ENCODE data around the gene TXNRD2.

TXNRD2 gene

DNA sequence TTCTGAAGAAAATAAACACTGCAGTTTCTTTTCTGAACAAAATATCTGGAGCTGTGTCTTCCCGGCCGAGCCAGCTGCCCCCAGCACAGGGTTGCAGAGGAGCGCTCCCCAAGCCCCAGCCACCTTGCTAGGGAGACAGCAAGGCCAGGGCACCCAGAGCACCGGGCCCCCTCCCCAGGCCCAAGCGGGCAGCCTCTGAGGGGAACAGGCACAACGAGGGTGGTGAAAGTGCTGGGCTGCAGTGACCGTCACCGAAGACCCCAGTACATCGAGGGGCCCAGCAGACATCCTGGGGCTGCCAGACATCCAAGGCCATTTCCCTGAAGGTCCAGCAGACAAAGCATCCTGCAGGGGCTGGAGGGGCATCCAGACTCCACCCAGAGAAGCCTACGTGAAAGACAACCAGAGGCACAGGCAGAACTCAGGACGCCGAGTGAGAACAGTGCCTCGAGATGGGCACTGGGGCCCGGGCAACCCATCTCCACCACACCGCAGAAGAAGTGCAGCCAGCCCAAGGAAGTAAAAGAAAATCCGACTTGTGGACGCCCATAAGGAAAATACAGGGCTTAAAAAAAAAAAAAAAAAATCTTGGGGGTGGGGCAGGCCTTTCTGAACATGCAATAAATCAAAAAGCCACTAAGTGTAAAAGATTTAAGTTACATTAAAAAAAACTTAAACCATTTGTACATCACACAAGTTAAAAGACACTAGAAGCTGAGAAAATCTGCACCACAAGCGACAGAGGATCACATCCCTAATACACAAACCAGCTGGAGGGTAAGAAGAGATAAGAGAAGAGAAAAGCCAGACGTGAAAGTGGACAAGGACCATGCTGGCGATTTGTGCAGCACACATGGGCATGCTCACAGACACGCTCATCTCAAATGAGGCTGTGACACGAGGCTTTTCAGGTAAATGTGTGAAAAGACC is 36.0 kb downstream of the TXNRD2 start:
- TF ChIP-seq JUND (IDR thresholded peaks at IDR 0.05; ENCODE audit: low read depth), result no peak
- DNase-seq (ENCODE audit: low read depth in 1 of 2, low spot score in 1 of 2), result no peak
- in situ Hi-C loops (cut with HindIII; ENCODE audit: low pct_unique_long_range_greater_than_20kb, low sequenced_read_pairs), result no loop called here

- TF ChIP-seq JUND (IDR thresholded peaks at IDR 0.05; ENCODE audit: low read depth), result no peak
- DNase-seq (ENCODE audit: low read depth in 1 of 2, low spot score in 1 of 2), result no peak
- in situ Hi-C loops (cut with HindIII; ENCODE audit: low pct_unique_long_range_greater_than_20kb, low sequenced_read_pairs), result no loop called here
These were observed 36.7 kb downstream of the TXNRD2 start for GRCh38 chr22:19904935-19905334.

- no peak for DNase-seq (ENCODE audit: low read depth in 1 of 2, low spot score in 1 of 2)
- in situ Hi-C loops (cut with HindIII; ENCODE audit: low pct_unique_long_range_greater_than_20kb, low sequenced_read_pairs), result no loop called here
- no peak for TF ChIP-seq JUND (IDR thresholded peaks at IDR 0.05; ENCODE audit: low read depth)
These were observed 37.3 kb downstream of the TXNRD2 start for GRCh38 chr22:19904174-19904856.

DNA sequence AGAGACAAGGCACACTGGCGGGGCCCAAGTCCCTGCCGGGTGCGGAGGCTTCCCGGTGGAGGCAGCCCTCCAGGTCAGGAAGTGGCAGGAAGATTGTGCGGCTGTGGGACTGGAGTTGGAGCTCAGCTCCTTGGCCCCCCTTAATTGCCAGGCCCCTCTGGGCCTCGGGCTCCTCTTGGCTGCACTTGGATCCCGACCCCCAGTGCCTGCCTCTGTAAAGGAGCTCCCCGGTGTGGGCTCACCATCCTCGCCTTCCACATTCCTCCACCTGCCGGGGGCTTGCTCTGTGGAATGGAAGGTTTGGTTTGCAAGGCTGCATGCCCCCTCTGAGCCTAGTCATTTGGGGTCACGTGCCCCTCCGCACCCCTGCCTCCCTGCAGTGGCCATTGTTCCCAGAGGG is 38.1 kb downstream of the TXNRD2 start:
- no peak for DNase-seq (ENCODE audit: low read depth in 1 of 2, low spot score in 1 of 2)
- in situ Hi-C loops (cut with HindIII; ENCODE audit: low pct_unique_long_range_greater_than_20kb, low sequenced_read_pairs), result no loop called here
- TF ChIP-seq JUND (IDR thresholded peaks at IDR 0.05; ENCODE audit: low read depth), result no peak

DNA sequence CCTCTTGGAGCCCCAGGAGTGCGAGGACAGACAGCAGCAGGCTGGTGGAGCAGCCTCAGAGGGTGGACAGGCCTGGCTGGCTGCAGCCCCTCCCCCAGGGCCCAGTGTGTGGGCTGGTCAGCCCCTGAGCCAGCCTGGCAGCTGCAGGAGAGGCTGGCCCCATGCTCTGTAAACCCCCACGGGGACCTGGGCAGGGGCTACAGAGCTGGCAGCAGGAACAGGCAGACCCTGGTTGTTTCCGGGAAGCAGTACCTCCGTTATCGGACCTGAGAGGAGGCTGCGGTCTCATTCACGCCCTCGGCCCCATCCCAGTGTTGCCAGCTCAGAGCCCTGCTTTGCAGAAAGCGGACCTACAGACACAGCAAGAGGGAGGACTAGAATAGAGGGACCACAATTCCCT is 38.6 kb downstream of the TXNRD2 start:
- no peak for TF ChIP-seq JUND (IDR thresholded peaks at IDR 0.05; ENCODE audit: low read depth)
- DNase-seq (ENCODE audit: low read depth in 1 of 2, low spot score in 1 of 2), result no peak
- in situ Hi-C loops (cut with HindIII; ENCODE audit: low pct_unique_long_range_greater_than_20kb, low sequenced_read_pairs), result no loop called here

- TF ChIP-seq JUND (IDR thresholded peaks at IDR 0.05; ENCODE audit: low read depth), result no peak
- in situ Hi-C loops (cut with HindIII; ENCODE audit: low pct_unique_long_range_greater_than_20kb, low sequenced_read_pairs), result no loop called here
- no peak for DNase-seq (ENCODE audit: low read depth in 1 of 2, low spot score in 1 of 2)
These were observed 39.3 kb downstream of the TXNRD2 start for GRCh38 chr22:19902245-19902715.

DNA sequence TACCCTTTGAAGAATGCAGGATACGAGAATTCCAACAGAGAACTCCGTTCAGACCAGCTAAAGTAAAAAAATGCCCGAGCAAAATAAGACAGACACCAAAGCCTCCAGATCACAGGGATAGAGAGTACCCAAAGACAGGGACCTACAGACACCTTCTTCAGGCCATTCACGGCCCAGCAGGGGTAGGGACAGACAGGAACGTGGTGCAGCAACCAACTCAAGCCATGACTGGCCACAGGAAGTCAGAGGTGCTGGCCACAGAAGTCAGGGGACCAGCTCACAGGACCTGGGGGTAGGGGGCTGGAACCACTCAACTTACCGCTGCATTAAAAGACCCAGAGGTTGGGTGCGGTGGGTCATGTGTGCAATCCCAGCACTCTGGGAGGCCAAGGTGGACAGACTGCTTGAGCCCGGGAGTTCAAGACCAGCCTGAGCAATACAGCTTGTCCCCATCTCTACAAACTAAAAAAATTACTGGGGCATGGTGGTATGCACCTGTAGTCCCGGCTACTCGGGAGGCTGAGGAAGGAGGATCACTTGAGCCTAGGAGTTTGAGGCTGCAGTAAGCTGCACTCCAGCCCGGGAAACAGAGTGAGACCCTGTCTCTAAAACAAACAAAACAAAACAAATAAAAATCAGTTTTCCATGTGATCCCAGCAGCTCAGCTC is 39.9 kb downstream of the TXNRD2 start:
- TF ChIP-seq JUND (IDR thresholded peaks at IDR 0.05; ENCODE audit: low read depth), result no peak
- in situ Hi-C loops (cut with HindIII; ENCODE audit: low pct_unique_long_range_greater_than_20kb, low sequenced_read_pairs), result no loop called here
- no peak for DNase-seq (ENCODE audit: low read depth in 1 of 2, low spot score in 1 of 2)

DNA sequence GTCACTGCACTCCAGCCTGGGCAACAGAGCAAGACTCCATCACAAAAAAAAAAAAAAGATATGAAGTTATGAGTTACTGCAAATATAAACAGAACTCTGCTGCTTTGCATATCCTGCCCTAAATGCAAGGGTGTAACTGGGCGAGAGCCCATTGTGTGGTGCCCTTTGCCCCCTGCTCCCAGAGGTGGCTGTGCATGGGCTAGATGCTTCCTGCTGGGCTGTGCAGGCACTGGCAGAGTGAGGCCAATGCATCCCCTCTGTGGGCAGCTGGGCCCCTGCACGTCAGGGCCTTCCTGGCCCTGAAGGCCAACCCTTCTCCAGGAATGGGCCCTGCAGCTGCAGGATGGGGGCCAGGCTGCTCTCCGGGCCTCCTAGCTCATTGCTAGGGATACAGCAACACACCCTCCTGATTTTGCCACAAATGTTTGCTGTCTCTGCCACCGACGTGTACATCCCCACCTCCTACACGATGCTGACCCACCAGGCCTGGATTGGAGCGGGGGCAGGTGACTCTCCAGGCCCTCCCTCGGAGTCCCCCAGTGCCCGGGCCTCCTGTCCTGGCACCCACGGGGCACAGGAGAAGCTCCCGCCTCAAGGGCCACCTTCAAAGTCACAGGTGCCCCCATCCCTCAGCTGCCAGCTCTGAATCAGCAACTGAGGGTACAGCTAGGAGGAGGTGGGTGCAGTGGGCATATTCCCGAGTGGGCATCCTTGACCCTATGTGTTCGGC is 40.7 kb downstream of the TXNRD2 start:
- DNase-seq (ENCODE audit: low read depth in 1 of 2, low spot score in 1 of 2), result no peak

GRCh38 chr22:19898831-19899567 is 42.6 kb downstream of the TXNRD2 start:
- in situ Hi-C loops (cut with HindIII; ENCODE audit: low pct_unique_long_range_greater_than_20kb, low sequenced_read_pairs), result no loop called here
- no peak for TF ChIP-seq JUND (IDR thresholded peaks at IDR 0.05; ENCODE audit: low read depth)
- no peak for DNase-seq (ENCODE audit: low read depth in 1 of 2, low spot score in 1 of 2)

More for the DNA sequence above, 40.7 kb downstream of the TXNRD2 start:
- in situ Hi-C loops (cut with HindIII; ENCODE audit: low pct_unique_long_range_greater_than_20kb, low sequenced_read_pairs), result no loop called here
- no peak for TF ChIP-seq JUND (IDR thresholded peaks at IDR 0.05; ENCODE audit: low read depth)

DNA sequence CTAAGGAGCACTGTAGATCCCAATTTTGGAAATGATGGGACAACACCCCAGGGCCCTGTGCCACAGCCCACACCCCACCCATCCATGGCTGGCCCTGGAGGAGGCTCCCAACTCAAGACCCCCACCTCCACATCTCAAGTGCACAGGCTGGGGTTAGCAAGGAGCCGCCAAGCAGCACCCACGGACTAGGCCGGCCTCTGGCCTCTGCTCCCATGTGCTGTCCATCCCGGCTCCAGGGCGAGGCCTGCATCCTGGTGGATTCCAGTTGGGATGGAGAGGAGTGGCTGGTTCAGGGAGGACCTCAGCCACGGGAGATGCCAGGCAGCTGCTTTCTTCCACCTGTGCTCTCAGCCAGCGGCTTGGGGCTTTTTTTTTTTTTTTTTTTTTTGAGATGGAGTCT is 43.5 kb downstream of the TXNRD2 start:
- DNase-seq (ENCODE audit: low read depth in 1 of 2, low spot score in 1 of 2), result no peak
- TF ChIP-seq JUND (IDR thresholded peaks at IDR 0.05; ENCODE audit: low read depth), result no peak
- in situ Hi-C loops (cut with HindIII; ENCODE audit: low pct_unique_long_range_greater_than_20kb, low sequenced_read_pairs), result no loop called here

DNA sequence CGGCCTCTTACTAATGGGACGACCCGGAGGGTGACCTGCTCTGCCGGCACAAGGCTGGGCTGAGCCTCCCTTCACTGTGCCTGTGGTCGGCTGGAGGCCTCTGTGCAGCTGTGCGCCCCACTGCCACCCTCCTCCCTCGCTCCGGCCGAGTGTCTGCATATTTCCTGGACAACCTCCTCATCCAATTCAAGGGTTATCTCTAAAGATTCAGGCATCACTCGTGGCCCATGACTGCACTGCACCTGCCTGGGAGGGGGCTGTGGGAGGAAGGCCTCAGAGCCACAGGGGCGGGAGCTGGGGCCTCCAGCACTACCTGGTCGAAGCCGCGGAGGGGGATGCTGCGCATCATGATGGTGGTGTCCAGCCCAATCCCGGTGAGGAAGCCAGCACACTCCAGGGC is 43.9 kb downstream of the TXNRD2 start:
- in situ Hi-C loops (cut with HindIII; ENCODE audit: low pct_unique_long_range_greater_than_20kb, low sequenced_read_pairs), result no loop called here
- no peak for TF ChIP-seq JUND (IDR thresholded peaks at IDR 0.05; ENCODE audit: low read depth)
- no peak for DNase-seq (ENCODE audit: low read depth in 1 of 2, low spot score in 1 of 2)
